ENCODE data around the gene C21orf58. TPM values are rescaled to one million over a fixed set of nuclear protein-coding genes. Genes with fewer than 3 reads are reported as not detected.

Gene C21orf58
- total RNA-seq, 2 experiments from 2014 or later: 112 to 141 TPM

- Histone ChIP-seq H3K9me3 (ENCODE audit: low read length) (no peaks in the 10 kb centered on the region), H4K20me1 (ENCODE audit: insufficient read depth, low read length) (no peaks in the 10 kb centered on the region), H3K27ac (ENCODE audit: low read depth, low read length, poor library complexity, severe bottlenecking) (peak overlapping the region; percentile 47), H3K4me2 (ENCODE audit: low read length) (0 out of 2 replicates have a peak overlapping the region, but pooled peaks have one; percentile 7), H3K4me3 (ENCODE audit: low read depth, low read length, poor library complexity, severe bottlenecking) (peak overlapping the region; percentile 9), H3K36me3 (ENCODE audit: insufficient read depth, low read length) (peaks cover 94% of the 10 kb centered on the region), H3K4me1 (ENCODE audit: insufficient read depth, low read length, poor library complexity, severe bottlenecking) (peaks cover 40% of the 10 kb centered on the region), H3K79me2 (ENCODE audit: insufficient read depth, low read depth, low read length) (no peaks in the 10 kb centered on the region), H2AFZ (ENCODE audit: low read length) (no peak overlapping the region), H3K9me2 (ENCODE audit: insufficient read depth, low read length) (no peaks in the 10 kb centered on the region)
- TF ChIP-seq, protein P1, sequence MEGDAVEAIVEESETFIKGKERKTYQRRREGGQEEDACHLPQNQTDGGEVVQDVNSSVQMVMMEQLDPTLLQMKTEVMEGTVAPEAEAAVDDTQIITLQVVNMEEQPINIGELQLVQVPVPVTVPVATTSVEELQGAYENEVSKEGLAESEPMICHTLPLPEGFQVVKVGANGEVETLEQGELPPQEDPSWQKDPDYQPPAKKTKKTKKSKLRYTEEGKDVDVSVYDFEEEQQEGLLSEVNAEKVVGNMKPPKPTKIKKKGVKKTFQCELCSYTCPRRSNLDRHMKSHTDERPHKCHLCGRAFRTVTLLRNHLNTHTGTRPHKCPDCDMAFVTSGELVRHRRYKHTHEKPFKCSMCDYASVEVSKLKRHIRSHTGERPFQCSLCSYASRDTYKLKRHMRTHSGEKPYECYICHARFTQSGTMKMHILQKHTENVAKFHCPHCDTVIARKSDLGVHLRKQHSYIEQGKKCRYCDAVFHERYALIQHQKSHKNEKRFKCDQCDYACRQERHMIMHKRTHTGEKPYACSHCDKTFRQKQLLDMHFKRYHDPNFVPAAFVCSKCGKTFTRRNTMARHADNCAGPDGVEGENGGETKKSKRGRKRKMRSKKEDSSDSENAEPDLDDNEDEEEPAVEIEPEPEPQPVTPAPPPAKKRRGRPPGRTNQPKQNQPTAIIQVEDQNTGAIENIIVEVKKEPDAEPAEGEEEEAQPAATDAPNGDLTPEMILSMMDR (conservative IDR thresholded peaks at IDR 0.05; ENCODE audit: low read length): no peak
- TF ChIP-seq EZH2phosphoT487 (IDR thresholded peaks at IDR 0.05; ENCODE audit: borderline replicate concordance, low read depth, low read length): no peak
- BruUV-seq (replicated peaks): no TSS peak
- ChIA-PET CTCF (ENCODE audit: unreplicated experiment) (interaction anchor here (0.6 kb wide), 1 partner anchor 27 kb away, joined by 3 read pairs; no protein-coding TSS in a partner anchor), POLR2A (interaction anchor here (0.6 to 0.9 kb wide), 2 partner anchors 103 to 170 kb away, joined by 3 to 4 read pairs; no protein-coding TSS in a partner anchor)
- peak; percentile 53 for DNase-seq (ENCODE audit: low spot score)
- intact Hi-C loops (cut with micrococcal nuclease; ENCODE audit: unreplicated experiment): no loop called here
Observed at GRCh38 chr21:46253610-46254124, 70.0 kb downstream of the C21orf58 start.

DNA sequence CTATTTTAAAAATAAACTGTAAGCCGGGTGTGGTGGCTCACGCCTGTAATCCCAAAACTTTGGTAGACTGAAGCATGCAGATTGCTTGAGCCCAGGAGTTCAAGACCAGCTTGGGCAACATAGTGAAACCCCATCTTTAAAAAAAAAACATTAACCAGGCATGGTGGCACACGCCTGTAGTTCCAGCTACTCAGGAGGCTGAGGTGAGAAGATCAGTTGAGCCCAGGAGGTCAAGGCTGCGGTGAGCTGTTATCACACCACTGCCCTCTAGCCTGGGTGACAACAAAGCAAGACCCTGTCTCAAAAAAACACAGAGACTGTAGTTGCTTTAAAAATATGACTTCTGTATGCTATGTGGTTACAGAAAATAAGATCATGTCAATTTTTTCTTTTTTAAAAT, 70.8 kb downstream of the C21orf58 start:
- H3K36me3 ChIP-seq (ENCODE audit: insufficient read depth, low read length): peaks cover 93% of the 10 kb centered on the region

More for the DNA sequence above, 70.8 kb downstream of the C21orf58 start:
- H3K79me2 ChIP-seq (ENCODE audit: insufficient read depth, low read depth, low read length): no peaks in the 10 kb centered on the region
- ChIA-PET POLR2A (interaction anchor here (0.6 to 0.9 kb wide), 3 partner anchors 18 to 180 kb away, joined by 3 read pairs; no protein-coding TSS in a partner anchor), CTCF (ENCODE audit: unreplicated experiment) (no interaction called here)
- no peak overlapping the region for H3K4me2 ChIP-seq (ENCODE audit: low read length)
- H4K20me1 ChIP-seq (ENCODE audit: insufficient read depth, low read length): no peaks in the 10 kb centered on the region
- H3K9me3 ChIP-seq (ENCODE audit: low read length): no peaks in the 10 kb centered on the region
- DNase-seq (ENCODE audit: low spot score): no peak
- TF ChIP-seq EZH2phosphoT487 (IDR thresholded peaks at IDR 0.05; ENCODE audit: borderline replicate concordance, low read depth, low read length): no peak
- TF ChIP-seq, protein P1 (conservative IDR thresholded peaks at IDR 0.05; ENCODE audit: low read length): no peak
- intact Hi-C loops (cut with micrococcal nuclease; ENCODE audit: unreplicated experiment): no loop called here
- peaks cover 48% of the 10 kb centered on the region for H3K4me1 ChIP-seq (ENCODE audit: insufficient read depth, low read length, poor library complexity, severe bottlenecking)
- H3K4me3 ChIP-seq (ENCODE audit: low read depth, low read length, poor library complexity, severe bottlenecking): no peak overlapping the region
- H3K27ac ChIP-seq (ENCODE audit: low read depth, low read length, poor library complexity, severe bottlenecking): no peak overlapping the region
- no peak overlapping the region for H2AFZ ChIP-seq (ENCODE audit: low read length)
- BruUV-seq (replicated peaks): no TSS peak
- H3K9me2 ChIP-seq (ENCODE audit: insufficient read depth, low read length): no peaks in the 10 kb centered on the region

Other genes starting within 250 kb of the C21orf58 start
- 0.13 TPM in 1 of 2 replicates, not detected in the other for gene COL6A2, start 225.8 kb downstream of the C21orf58 start, total RNA-seq (2014; rRNA removed; shearing (Covaris generic))
- gene COL6A2, start 225.8 kb downstream of the C21orf58 start, total RNA-seq (2022): not detected in 2 replicates
- gene FTCD, start 168.3 kb downstream of the C21orf58 start, total RNA-seq (2014; rRNA removed; shearing (Covaris generic)): 0.06 and 0.21 TPM in 2 replicates
- gene FTCD, start 168.3 kb downstream of the C21orf58 start, total RNA-seq (2022): 0.41 and 1.1 TPM in 2 replicates
- 2.0 and 4.7 TPM in 2 replicates for gene SPATC1L, start 139.4 kb downstream of the C21orf58 start, total RNA-seq (2014; rRNA removed; shearing (Covaris generic))
- gene SPATC1L, start 139.4 kb downstream of the C21orf58 start, total RNA-seq (2022): 8.3 and 10.4 TPM in 2 replicates
- 33.9 and 45.4 TPM in 2 replicates for gene LSS, start 95.1 kb downstream of the C21orf58 start, total RNA-seq (2014; rRNA removed; shearing (Covaris generic))
- gene LSS, start 95.1 kb downstream of the C21orf58 start, total RNA-seq (2022): 97.5 and 137 TPM in 2 replicates
- gene MCM3AP, start 38.3 kb downstream of the C21orf58 start, total RNA-seq (2014; rRNA removed; shearing (Covaris generic)): 90.1 and 109 TPM in 2 replicates
- gene MCM3AP, start 38.3 kb downstream of the C21orf58 start, total RNA-seq (2022): 146 and 166 TPM in 2 replicates
- 18.3 and 24.5 TPM in 2 replicates for gene YBEY, start 37.5 kb downstream of the C21orf58 start, total RNA-seq (2014; rRNA removed; shearing (Covaris generic))
- gene YBEY, start 37.5 kb downstream of the C21orf58 start, total RNA-seq (2022): 22.8 and 23.5 TPM in 2 replicates
- gene PCNT, start 286 bp upstream of the C21orf58 start, total RNA-seq (2014; rRNA removed; shearing (Covaris generic)): 41.5 and 48.4 TPM in 2 replicates
- 75.8 and 84.1 TPM in 2 replicates for gene PCNT, start 286 bp upstream of the C21orf58 start, total RNA-seq (2022)
- 27.9 and 30.2 TPM in 2 replicates for gene DIP2A, start 135.0 kb upstream of the C21orf58 start, total RNA-seq (2014; rRNA removed; shearing (Covaris generic))
- 44.7 and 52.5 TPM in 2 replicates for gene DIP2A, start 135.0 kb upstream of the C21orf58 start, total RNA-seq (2022)

Data from OCI-LY7 (cell line).